BE2C (cell line): ENCODE measurements around the gene TAGLN2.
"Not testable (repeated sequence)": the region's sequence is repeated elsewhere in the genome, so short reads cannot be mapped to it uniquely, and the experiment has no call there.

Source experiments
- DNase-seq: peaks from one replicate; pipeline ENCODE4 v3.0.0-alpha.2; 2020
- H3K27me3 ChIP-seq: fragments of 250-450 bp; sonication (Bioruptor Pico); 2 replicates; pipeline ENCODE4 v1.5.1; 2020; ENCODE audit warnings: mild to moderate bottlenecking
- H3K36me3 ChIP-seq: fragments of 250-450 bp; sonication (Bioruptor Pico); 2 replicates; pipeline ENCODE4 v1.5.1; 2020; ENCODE audit warnings: mild to moderate bottlenecking
- H3K4me1 ChIP-seq: fragments of 250-450 bp; sonication (Bioruptor Pico); 2 replicates; pipeline ENCODE4 v1.5.1; 2020
- H3K4me3 ChIP-seq: 2 replicates; pipeline ENCODE4 v1.5.1; 2011; ENCODE audit warnings: low read depth, low read length
- H3K9me3 ChIP-seq: fragments of 250-450 bp; sonication (Bioruptor Pico); 2 replicates; pipeline ENCODE4 v1.5.1; 2020
- CTCF ChIP-seq: IDR thresholded peaks from 2 replicates; pipeline ENCODE4 v1.5.1; 2012; ENCODE audit warnings: mild to moderate bottlenecking, low read depth, low read length

TAGLN2 gene

GRCh38 chr1:159914252-159915018, 10.9 kb downstream of the TAGLN2 start:
- no peak for TF ChIP-seq CTCF
- H3K4me3 ChIP-seq = no peak overlapping the region
- peaks cover 31% of the 10 kb centered on the region for H3K4me1 ChIP-seq
- H3K27me3 ChIP-seq = no peaks in the 10 kb centered on the region
- DNase-seq = no peak
- H3K9me3 ChIP-seq = no peaks in the 10 kb centered on the region; the same call in 1 of the 2 replicates
- 0 out of 2 replicates have a peak, but pooled peaks cover 2% of the 10 kb centered on the region for H3K36me3 ChIP-seq

- Histone ChIP-seq H3K27me3 (no peaks in the 10 kb centered on the region), H3K4me1 (peaks cover 36% of the 10 kb centered on the region), H3K9me3 (no peaks in the 10 kb centered on the region; the same call in 1 of the 2 replicates), H3K4me3 (no peak overlapping the region), H3K36me3 (0 out of 2 replicates have a peak, but pooled peaks cover under 1% of the 10 kb centered on the region)
- no peak for TF ChIP-seq CTCF
- DNase-seq = no peak
These were observed 11.7 kb downstream of the TAGLN2 start for GRCh38 chr1:159913451-159914192.

GRCh38 chr1:159911326-159912070, 13.8 kb downstream of the TAGLN2 start:
- Histone ChIP-seq H3K27me3 (no peaks in the 10 kb centered on the region), H3K4me1 (peaks cover 33% of the 10 kb centered on the region), H3K36me3 (no peaks in the 10 kb centered on the region), H3K4me3 (no peak overlapping the region), H3K9me3 (no peaks in the 10 kb centered on the region)
- TF ChIP-seq CTCF = no peak
- no peak for DNase-seq

- peaks cover 23% of the 10 kb centered on the region for H3K4me1 ChIP-seq
- no peak for DNase-seq
- H3K27me3 ChIP-seq = no peaks in the 10 kb centered on the region
- H3K4me3 ChIP-seq = no peak overlapping the region
- no peaks in the 10 kb centered on the region for H3K36me3 ChIP-seq
- H3K9me3 ChIP-seq = no peaks in the 10 kb centered on the region
- TF ChIP-seq CTCF = no peak
These were observed 17.0 kb downstream of the TAGLN2 start for GRCh38 chr1:159908031-159908940.

- Histone ChIP-seq H3K4me3 (no peak overlapping the region), H3K36me3 (no peaks in the 10 kb centered on the region), H3K9me3 (no peaks in the 10 kb centered on the region), H3K27me3 (no peaks in the 10 kb centered on the region), H3K4me1 (peaks cover 23% of the 10 kb centered on the region)
- no peak for TF ChIP-seq CTCF
- DNase-seq = no peak
These were observed 18.3 kb downstream of the TAGLN2 start for GRCh38 chr1:159906960-159907359.

- H3K27me3 ChIP-seq, H3K36me3 ChIP-seq, H3K9me3 ChIP-seq, H3K4me3 ChIP-seq, H3K4me1 ChIP-seq, DNase-seq: not testable (repeated sequence)
These were observed 21.3 kb downstream of the TAGLN2 start for GRCh38 chr1:159904036-159904435.
